Right ventricle myocardium inferior (tissue), 1 donor: ENCODE measurements around the gene EXOC4. TPM values are rescaled to one million over a fixed set of nuclear protein-coding genes. Genes with fewer than 3 reads are reported as not detected.

Experiments used
- ATAC-seq: fragments of 200-7000 bp; cut with Tn5 transposase; one replicate; pipeline ENCODE4 v1.9.1; 2020; ENCODE audit warnings: mild to moderate bottlenecking, moderate library complexity
- DNase-seq: peaks from one replicate; pipeline ENCODE4 v3.0.0; 2021; ENCODE audit errors: missing footprints
- intact Hi-C: fragments of 100-400 bp; cut with DNase I; formaldehyde crosslinking; loops from one replicate; pipeline ENCODE4 v1.11.0; 2022
- total RNA-seq: library from RNA; stranded (reverse); fragmentation: NEBNext Ultra II Directional; extraction: Animal tissue kit (Norgen Biotek cat#: 25700); gene quantifications from one replicate; pipeline ENCODE4 v1.2.1, GENCODE V29; 2021
- donor health status: DM: no; HTN: yes; CAD: no; lungs with severe emphysema.

The EXOC4 gene
- total RNA-seq, 1 donor from 2014 or later = 36.8 TPM

DNA sequence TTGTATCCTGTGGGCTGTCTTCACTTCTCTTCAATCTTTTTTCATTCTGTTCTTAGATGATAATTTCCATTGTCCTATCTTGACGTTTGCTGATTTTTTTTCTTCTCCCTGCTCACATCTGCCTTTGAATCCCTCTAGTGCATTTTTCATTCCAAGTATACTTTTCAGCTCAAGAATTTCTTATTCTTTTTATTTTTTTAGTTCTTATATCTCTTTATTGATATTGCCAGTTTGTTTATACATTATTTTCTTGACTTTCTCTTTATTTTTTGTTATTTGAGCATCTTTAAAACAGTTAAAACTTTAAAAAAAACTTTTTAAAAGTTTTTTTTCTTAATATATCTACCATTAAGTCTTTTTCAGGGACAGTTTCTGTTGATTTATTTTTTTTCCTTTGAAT lies 100.9 kb downstream of the EXOC4 start:
- no peak for ATAC-seq
- no peak for DNase-seq
- intact Hi-C loops = no loop called here

DNA sequence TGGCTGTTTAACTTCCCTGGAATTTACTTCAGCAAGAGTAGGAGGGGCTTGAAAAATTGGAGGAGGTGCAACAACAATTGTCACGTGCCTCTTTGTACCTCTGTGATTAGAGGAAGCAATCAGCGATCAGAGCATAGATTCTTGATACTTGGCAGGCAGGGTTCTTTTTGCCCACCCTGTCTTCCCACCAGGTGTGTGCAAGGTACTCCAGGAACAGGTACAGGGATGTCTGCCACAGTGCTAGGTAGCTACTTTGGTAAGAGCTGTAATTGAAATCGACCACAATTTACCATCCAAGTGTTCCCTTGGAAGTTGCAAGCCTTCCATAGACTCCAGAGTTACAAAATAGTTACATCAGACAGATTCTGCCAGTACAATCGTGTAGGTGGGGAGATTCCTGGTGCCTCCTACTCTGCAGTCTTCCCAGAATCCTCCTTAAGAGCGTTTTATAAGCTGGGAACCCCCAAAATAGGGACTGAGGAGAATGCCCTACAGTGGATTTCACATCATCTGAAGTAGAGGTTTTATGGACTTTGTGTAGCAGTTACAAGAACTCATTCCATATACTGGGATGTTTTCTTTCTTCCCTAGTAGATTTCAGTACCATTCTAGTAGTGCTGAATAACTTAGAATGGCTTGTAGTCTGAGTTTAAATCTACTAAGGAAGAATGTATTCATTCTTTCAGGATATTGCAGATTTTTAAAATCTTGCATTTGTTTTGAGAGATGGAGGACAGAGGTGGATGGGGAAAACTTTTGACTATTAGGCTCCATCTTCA lies 101.9 kb downstream of the EXOC4 start:
- no peak for ATAC-seq
- no peak for DNase-seq
- intact Hi-C loops = no loop called here

DNA sequence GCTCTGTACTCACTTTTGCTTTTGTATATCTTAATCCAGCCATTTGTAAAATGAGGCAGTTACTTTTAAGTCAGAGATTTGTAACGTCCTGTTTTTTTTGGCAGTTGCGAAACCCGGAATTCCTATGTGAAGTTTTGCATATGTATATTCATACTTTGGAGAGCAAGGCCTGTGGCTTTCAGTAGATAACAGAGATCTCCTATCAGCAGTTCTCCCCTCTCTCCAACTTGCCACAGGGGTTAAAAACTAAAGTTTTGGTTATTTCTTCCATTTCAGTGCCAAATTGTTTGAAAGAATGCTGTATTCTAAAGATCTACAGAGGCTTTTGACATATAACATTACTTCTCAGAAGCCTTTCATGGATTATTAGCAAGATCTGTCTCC lies 102.4 kb downstream of the EXOC4 start:
- ATAC-seq = no peak
- no peak for DNase-seq
- intact Hi-C loops = no loop called here

DNA sequence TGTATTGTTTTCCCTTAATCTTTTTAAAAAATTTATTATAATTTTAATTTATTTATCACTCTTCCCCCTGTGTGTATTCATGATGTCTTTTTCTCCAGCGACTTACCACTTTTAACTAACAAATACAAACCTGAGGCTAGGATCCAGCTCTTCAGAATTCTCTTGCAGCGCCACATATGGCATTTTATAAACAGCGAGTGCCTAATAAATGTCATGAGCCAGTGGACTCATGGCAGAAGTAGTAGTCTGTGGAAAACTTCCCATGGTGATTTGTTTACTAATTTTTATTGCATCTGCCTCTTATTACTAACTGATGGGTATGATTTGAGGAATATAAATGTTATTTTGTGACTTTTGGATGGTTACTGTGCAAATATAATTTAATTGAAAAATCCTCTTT lies 102.9 kb downstream of the EXOC4 start:
- ATAC-seq = no peak
- intact Hi-C loops = no loop called here
- no peak for DNase-seq

DNA sequence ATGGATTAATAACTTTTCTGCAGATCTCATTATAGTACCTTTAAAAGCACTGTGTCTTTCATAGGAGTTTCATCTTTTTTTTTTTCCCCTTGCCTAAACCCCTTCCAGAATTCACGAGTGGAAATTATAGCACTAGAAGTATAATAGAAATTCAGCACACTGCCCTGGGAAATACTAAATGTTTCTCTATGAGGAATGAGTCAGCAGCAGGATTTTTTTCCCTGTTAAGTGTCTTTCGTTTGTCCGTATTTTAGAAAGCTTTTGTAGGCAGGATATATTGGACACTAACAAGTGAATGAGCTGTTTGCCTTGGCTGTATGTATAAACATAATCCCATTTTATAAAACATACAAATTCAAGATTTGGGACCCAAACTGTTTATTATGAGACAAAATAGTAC lies 105.8 kb downstream of the EXOC4 start:
- intact Hi-C loops = no loop called here
- DNase-seq (no peak), ATAC-seq (no peak)

DNA sequence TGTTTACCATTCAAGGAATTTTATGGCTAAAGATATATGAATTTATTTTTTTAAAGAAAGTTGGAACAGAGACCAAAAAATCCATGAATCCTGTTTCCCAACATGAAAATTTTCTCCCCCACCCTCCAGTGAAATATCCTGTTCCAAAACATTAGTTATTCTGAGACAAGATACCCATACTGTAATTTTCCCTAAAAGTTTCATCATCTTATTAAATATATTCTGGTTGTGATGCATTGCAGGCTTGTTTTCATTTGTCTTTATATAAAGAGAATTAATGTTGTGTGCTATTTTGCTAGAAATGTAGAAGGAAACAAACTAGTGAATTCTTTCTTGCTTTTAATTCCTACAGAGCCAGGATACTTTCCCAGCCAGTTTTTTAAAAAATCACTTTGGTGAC lies 106.6 kb downstream of the EXOC4 start:
- no peak for ATAC-seq
- DNase-seq = no peak
- intact Hi-C loops = no loop called here

DNA sequence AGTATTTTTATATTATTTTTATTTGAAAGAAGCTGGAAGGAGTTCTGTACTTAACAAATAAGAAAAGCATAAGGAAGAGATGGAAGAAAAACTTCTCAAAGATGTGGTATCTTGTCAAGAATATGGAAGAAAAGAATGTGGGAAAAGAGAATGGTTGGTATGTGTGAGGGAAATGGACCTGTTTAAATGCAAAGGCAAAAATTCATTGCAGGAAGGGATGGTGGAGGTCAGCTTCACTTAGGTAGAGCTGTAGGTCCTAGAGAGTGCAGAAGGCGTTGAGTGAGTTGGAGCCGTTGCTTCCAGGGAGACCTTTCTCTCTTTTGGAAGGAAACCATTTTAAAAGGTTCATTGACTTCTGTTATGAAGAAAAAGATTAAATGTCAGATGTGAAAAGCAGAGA lies 107.3 kb downstream of the EXOC4 start:
- no peak for DNase-seq
- ATAC-seq = no peak
- intact Hi-C loops = no loop called here

DNA sequence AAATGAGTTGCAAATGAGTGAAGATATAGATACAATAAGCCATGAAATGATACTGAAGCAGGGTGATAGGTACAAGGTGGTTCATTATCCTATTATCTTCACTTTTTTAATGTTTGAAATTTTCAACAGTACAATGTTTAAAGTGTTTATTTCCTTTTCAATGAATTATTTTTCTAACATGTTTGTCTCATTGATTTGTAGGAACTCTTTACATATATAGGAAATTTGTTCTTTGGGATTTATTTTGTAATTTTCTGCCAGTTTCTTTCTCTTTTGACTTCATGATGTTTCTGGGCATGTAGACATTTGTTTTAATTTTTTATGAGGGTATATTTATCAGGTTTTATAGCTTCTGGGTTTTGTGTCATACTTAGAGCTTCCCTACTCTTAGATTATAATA lies 108.9 kb downstream of the EXOC4 start:
- DNase-seq (no peak), ATAC-seq (no peak)
- intact Hi-C loops = no loop called here

DNA sequence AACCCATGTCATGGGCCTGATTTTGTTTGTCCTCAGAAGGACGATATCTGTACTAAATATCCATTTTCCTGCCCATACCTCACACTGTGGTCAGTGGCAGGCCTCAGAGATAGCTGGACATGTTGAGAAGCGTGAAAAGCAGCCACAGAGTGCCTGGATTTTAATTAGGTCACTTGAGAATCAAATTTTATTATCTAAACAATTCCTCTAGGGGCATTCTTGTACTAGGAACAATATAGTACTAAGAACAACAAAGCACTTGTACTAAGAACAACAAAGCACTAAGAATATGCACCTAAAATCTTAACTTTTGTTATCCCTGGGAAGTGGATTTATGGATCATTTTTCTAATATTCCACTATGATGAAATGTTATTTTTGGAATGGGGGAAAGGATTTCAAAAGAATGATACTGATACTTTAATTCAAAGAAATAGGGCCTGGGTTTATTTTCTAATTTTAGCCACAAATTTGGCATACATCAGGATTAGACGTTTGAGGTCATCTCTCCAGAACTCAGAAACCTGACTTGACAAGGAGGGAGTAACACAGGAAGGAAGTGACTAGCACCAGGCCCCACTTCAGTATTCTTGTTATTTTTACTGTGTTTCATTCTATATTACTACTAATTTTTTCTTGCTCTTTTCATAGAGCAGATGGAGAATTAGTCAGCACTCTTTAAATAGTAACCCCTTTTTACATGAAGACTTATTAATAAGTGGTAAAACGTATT lies 112.2 kb downstream of the EXOC4 start:
- no peak for ATAC-seq

DNA sequence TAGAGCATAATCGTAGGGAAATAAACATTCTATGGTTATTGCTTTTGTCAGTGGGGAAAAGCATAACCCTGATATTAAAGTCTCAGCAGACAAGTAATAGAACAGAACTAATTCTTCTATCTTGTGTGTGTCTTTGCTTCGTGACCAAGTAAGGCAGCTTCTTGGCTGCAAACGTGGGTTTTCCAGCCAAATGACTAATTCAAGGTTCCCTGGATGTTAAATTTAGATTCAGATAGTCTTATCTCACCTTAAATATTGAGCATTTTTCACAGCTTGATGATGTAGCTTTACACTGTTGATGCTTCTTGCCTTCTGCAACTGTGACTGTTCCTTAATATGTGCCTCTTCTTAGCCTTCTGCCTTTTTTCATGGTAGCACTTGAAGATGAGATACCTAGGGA lies 113.0 kb downstream of the EXOC4 start:
- DNase-seq (no peak), ATAC-seq (no peak)
- intact Hi-C loops = no loop called here

More for the DNA sequence above, 112.2 kb downstream of the EXOC4 start:
- intact Hi-C loops = no loop called here
- no peak for DNase-seq

DNA sequence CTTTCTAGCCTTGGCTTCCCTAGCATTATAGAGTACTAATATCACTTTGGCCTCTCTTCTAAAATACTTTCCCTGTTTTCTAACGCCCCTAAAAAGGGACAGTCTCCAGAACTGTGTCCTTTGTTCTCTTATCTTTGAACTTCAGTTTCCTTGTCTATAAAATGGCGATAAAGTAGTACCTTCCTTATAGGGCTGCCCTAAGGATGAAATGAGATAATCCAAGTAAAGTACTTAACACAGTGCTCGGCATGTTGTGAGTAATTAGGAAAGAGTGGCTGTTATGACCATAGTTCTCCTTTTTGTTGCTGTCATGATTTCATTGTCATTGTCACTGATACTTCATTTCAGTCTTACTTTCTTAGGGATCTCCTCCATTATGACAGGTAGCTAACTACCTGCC lies 114.7 kb downstream of the EXOC4 start:
- no peak for DNase-seq
- no peak for ATAC-seq
- intact Hi-C loops = no loop called here

DNA sequence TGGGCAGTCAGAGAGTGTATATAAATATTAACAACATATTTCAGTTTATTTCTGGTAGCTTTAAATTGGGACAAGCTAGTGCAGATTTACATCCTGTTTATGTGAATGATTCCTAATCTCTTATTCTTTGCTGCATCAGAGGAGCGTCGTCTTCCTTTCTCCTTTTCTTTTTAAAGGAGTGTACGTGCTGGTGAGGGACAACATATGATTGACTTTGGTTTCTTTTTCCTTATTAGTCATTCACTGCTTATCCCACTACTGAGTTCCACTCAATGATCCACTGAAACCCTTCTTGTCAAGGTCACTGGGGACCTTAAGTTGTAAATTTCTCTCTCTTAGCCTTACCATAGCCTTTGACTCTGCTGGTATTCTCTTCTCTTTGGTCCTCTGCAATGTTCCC lies 116.3 kb downstream of the EXOC4 start:
- no peak for DNase-seq
- ATAC-seq = no peak

DNA sequence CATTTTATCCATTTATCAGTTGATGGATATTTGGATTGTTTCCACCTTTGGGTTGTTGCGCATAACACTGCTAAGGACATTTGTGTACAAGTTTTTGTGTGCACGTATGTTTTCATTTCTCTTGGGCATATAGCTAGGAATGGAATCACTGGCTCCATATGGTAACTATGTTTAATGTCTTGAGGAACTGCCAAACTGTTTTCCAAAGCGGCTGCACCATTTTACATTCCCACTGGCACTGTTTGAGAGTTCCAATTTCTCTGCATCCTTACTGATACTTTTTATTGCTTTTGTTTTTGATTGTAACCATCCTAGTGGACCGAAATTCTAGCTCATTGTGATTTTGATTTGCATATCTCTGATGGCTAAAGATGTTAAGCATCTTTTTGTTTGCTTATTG lies 118.7 kb downstream of the EXOC4 start:
- no peak for DNase-seq
- intact Hi-C loops = no loop called here
- ATAC-seq = no peak

More for the DNA sequence above, 116.3 kb downstream of the EXOC4 start:
- intact Hi-C loops = no loop called here

DNA sequence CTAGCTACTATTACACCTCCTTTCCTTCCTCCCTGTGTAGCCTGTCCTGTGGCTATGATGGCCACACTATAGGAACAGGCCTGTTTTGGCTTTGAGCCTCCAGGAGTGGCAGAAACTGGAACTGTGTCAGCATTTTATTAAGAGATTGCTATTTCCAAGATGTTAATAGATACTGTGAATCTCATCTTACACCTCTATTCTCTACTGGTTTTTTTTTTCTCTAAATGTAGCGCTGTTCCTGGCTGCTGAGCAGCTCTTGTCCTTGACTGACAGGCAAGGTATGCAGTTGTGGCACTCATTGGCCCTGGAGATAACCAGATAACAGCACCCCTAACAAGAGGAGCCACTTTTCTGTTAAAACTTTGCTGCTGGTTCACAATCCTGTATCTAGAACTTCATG lies 119.5 kb downstream of the EXOC4 start:
- intact Hi-C loops = no loop called here
- no peak for ATAC-seq
- no peak for DNase-seq

DNA sequence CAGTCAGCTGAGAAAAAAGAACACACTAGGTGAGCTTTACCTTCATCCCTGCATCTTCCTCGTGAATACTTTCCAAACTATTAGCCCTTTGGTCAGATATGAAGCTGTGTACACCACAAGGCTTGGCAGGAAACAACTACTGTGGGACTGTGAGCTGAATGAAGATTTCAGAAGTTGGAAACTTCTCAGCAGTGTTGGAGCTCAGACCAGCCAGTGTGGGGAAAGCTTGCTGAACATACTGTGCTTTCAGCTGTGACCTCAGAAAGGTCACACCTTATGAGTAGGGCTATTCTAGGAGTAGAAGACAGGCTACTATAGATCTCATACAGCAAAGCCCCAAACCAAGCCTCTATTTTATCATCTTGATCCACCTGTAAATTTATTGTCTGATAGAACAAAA lies 123.6 kb downstream of the EXOC4 start:
- ATAC-seq = peak; percentile 81
- DNase-seq = no peak
- intact Hi-C loops = no loop called here

DNA sequence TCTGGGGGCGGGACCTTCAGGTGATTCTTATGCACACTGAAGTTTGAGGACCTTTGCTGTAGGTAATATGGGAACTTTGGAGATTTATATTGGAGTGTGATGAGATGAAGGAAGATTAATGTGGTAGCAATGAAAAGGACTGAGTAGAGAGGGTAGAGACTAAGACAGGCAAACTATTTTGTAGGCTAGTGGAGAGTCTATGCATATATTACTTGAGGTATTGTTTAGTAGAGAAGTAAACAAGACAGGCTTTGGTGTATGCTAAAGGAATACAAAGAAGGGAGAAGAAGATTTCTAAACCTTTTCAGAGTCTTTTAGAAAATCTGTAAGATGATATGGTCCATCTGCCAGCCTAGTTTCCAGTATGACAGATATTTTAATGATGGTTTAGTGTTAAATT lies 129.1 kb downstream of the EXOC4 start:
- ATAC-seq (no peak), DNase-seq (no peak)
- intact Hi-C loops = no loop called here

DNA sequence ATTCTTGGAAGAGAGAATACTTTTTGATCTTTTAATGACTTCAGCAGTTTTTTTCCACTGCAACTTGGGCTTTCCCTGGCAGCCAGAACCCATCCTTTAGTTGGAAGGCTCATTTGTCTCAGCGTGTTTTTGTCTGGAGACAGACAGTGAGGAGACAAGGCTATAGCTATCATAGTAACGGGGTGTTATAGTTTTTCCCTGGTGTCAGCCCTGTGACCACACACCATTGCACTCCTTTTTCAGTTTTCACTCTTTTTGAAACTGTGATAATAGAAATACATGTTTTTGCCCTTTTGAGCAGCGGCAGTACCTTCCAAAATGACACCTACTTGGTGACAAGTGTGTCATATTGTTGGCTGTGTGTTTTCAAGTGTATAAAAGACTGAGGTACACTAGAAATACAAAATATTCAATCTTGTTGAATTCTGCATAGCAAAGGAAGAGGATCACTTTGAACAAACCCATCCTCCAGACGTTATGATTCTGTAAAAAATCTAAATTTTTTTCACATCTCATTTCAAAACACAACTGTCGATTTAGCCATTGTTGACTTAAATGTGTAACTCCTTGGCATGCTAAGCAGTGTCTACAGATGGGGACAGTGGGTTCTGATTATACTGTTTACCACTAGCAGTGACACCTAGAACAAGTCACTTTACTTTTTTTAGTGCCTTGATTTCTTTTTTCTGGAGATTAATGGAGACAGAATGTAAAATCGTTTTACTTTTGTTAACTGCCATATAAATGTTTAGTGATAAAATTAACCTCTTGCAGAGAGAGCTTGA lies 130.1 kb downstream of the EXOC4 start:
- ATAC-seq = no peak
- DNase-seq = no peak
- intact Hi-C loops = no loop called here

DNA sequence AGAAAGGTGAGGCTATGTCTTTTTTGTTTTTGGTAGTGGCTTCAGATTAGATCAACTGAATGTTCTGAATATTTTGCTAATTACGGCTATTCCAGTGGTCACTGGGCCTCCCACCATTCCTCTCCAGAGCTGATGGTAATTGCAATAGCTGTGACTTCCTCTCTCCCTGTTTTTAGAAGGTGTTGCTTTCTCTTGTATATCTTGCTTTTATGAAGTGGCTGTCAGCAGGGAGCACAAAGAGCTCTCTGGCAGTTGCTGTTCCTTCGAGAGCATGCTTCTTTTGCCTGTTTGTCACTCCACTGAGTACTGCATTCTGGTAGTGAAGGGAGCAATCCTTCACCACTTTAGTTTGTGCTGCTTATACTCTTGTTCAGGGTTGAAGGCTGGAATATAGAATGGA lies 133.3 kb downstream of the EXOC4 start:
- ATAC-seq = peak; percentile 83
- no peak for DNase-seq
- intact Hi-C loops = no loop called here

DNA sequence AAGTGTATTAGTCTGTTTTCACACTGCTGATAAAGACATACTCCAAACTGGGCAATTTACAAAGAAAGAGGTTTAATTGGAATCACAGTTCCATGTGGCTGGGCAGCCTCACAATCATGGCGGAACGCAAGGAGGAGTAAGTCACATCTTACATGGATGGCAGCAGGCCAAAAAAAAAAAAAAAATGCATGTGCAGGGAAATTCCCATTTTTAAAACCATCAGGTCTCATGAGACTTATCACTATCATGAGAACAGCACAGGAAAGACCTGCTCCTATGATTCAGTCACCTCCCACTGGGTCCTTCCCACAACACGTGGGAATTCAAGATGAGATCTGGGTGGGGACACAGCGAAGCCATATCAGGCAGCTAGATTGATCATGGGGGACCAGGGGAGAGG lies 136.8 kb downstream of the EXOC4 start:
- intact Hi-C loops = no loop called here
- no peak for DNase-seq
- ATAC-seq = no peak

DNA sequence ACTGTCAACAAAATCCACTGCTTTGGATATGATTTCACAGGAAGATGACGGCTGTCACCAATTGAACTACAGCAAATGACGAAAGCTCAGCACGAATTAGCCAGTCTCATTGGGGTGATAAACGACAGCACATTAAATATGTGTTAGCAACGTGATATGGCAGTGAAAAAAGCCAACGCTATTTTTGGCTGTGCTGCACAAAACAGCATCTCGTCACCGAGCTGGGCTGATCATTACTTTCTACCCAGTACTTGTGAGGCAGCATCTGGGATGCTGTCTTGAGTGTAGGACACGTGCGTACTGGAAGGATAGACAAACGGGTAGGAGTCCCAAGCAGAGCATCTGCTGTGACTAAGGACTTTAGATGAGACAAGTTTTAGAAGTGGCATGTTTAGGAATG lies 138.3 kb downstream of the EXOC4 start:
- intact Hi-C loops = no loop called here
- ATAC-seq (no peak), DNase-seq (no peak)
